Thyroid gland (tissue), 4 donors: ENCODE measurements around the gene WFIKKN2.
"Not testable (repeated sequence)": the region's sequence is repeated elsewhere in the genome, so short reads cannot be mapped to it uniquely, and the experiment has no call there.

Experiments
- POLR2A ChIP-seq, 2 donors: fragments of 450-650 bp; IDR thresholded peaks; one replicate each; pipeline ENCODE4 v1.6.1; 2017; ENCODE audit warnings: antibody characterized with exemption in 2 of 2, mild to moderate bottlenecking in 2 of 2, moderate library complexity in 1 of 2
- TF ChIP-seq, protein P1 (sequence below), 6 experiments: fragments of 200-600 bp in 3 of 6; fragments of 450-650 bp in 3 of 6; sonication (generic) in 3 of 6; IDR thresholded peaks; one replicate each; pipeline ENCODE4 v1.5.1; 2016 to 2019; ENCODE audit warnings: antibody characterized with exemption in 6 of 6, mild to moderate bottlenecking in 2 of 6, inconsistent platforms in 1 of 6, moderate library complexity in 1 of 6

DNA sequence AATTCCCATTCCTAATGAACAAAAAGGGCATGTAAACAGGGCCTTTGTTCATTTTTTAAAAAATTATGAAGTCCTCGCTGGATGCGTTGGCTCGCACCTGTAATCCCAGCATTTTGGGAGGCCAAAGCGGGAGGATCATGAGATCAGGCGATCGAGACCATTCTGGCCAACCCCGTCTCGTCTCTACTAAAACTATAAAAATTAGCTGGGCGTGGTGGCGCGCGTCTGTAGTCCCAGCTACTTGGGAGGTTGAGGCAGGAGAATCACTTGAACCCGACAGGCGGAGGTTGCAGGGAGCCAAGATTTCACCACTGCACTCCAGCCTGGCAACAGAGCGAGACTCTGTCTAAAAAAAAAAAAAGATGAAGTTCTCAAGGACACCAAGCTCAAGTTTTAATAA, 24.3 kb downstream of the WFIKKN2 start:
- TF ChIP-seq, protein P1, sequence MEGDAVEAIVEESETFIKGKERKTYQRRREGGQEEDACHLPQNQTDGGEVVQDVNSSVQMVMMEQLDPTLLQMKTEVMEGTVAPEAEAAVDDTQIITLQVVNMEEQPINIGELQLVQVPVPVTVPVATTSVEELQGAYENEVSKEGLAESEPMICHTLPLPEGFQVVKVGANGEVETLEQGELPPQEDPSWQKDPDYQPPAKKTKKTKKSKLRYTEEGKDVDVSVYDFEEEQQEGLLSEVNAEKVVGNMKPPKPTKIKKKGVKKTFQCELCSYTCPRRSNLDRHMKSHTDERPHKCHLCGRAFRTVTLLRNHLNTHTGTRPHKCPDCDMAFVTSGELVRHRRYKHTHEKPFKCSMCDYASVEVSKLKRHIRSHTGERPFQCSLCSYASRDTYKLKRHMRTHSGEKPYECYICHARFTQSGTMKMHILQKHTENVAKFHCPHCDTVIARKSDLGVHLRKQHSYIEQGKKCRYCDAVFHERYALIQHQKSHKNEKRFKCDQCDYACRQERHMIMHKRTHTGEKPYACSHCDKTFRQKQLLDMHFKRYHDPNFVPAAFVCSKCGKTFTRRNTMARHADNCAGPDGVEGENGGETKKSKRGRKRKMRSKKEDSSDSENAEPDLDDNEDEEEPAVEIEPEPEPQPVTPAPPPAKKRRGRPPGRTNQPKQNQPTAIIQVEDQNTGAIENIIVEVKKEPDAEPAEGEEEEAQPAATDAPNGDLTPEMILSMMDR (IDR thresholded peaks at IDR 0.05) = not testable (repeated sequence)
- not testable (repeated sequence) for TF ChIP-seq POLR2A (IDR thresholded peaks at IDR 0.05)
